Fibroblast of skin of scalp (primary cell): Measurements from ENCODE around the gene C3orf20.
A peak's percentile ranks its signal among the peaks of the same experiment; 100 is the strongest.
"Not testable (repeated sequence)": the region's sequence is repeated elsewhere in the genome, so short reads cannot be mapped to it uniquely, and the experiment has no call there.

ENCODE experiments used
- DNase-seq: peaks from one replicate; pipeline ENCODE4 v3.0.0-alpha.2; 2013

C3orf20 gene

DNA sequence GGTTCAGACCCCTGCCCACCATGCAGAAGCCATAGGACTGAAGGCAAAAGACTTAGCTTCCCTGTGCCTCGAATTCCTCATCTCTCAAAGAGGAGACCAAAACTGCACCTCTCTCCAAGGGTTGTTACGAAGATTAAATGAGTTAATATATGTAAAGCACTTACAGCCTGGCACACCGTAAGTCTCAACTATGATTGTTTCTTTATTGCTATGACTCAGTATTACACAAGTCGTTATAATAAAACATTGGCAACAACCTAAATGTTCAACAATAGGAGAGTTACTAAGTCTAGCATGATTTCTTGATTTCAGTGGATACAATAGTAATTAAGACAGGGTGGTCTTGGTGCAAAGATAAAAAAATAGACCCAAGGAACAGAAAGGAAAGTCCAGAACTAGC lies 124.2 kb downstream of the C3orf20 start:
- no peak for DNase-seq

DNA sequence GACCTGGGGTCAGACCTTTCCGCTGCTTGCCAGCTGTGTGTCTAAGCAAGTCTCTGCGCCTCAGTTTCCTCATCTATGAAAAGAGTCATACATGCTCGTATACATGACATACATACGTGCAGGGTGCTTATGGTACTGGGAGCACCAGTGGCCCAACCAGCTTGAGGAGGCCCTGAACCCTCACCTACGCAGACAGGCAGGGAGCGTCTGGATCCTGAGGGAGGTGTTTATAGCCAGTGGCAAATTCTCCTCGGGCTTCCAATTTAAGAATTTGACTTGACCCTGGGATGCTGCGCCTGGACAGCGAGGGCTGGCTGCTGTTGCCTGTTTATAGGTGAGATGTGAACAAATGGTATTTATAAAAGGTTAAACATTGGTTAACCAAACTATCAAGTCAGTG lies 126.1 kb downstream of the C3orf20 start:
- DNase-seq: no peak

DNA sequence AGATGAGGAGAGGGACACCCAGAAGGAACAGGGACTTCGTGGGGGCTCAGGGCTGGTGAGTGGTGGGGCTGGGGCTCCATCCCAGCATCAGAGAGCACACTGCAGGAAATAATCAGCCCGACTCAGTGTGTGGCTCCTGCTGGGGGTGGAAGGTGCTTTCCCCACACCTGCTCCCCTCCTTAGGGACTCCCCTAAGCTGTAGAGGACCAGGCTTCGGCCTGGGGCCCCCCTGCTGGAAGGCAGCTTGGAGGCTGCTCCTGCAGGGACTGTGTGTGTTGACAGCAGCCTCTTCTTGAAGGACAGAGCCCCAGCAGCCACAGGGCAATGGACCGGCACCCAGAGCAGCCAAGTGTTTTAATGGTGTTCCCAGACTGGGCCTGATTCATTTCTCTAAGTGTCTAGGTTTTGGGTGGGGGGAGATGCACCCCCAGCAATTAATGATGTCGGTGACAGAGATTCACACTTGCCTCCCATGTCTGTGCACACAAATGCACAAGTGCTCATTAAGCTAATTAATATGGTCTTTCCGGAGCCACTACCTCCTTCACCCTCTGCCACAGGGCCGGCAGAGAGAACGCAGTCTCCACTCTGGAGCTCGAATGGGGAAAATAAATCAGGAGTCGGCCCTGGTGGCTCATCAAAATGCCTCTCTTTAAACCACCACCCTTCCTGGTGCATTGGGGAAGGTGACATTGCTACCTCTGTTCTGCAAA lies 126.9 kb downstream of the C3orf20 start:
- no peak for DNase-seq

DNA sequence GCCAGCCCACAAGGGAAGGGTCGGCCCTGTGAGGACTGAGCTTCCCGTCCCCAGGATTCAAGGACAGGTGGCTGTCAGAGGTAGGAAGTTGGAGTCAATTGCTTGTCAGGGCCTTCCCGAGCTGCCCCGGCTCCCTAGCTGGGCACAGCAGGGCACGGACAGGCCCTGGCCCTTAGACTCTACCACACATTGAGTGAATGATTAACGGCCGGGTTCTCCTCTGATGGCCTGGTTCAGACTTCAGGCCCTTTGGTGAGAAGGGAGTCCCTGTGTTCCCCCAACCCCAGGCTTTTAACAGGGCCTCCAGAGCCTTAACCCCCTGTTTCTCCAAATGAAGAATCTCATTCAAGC lies 127.4 kb downstream of the C3orf20 start:
- no peak for DNase-seq

DNA sequence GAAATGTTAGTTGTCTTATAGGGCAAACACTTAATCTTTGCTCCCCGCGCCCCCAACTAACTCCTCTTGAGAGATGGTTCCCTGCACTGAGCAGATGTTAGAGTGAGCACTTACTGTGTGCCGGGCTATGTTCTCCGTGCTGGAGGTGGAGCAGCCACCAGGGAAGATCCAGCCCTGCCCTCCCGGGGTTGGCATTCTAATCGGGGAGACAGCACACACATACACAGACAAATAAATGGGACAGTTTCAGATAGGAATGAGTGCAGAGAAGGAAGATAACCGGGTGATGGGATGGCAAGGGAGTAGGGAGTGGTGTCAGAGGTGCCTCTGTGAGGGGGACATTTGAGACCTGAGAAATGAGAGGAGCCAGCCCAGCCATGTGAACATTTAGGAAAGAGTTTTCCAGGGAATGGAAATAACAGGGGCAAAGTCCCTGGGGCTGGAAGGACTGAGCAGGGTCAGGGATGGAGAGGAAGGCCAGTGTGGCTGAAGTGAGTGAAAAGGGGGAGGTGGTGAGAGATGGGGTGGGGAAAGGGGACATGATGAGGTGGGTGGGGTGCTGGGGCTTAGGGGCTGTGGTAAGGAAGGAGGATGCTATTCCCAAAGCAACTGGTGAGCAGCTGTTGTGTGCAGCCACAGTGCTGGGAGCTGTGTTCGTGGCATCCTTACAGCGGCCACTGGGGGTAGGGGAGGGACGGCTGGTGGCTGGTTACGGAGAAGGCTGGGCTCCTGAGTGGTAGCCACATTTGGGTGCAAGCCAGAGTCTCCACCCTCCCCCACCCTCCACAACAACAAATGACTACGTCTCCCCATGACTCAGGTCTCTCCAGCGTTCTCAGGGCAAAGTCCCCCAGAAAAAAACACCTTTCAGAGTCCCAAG lies 128.4 kb downstream of the C3orf20 start:
- DNase-seq: peak; percentile 47

DNA sequence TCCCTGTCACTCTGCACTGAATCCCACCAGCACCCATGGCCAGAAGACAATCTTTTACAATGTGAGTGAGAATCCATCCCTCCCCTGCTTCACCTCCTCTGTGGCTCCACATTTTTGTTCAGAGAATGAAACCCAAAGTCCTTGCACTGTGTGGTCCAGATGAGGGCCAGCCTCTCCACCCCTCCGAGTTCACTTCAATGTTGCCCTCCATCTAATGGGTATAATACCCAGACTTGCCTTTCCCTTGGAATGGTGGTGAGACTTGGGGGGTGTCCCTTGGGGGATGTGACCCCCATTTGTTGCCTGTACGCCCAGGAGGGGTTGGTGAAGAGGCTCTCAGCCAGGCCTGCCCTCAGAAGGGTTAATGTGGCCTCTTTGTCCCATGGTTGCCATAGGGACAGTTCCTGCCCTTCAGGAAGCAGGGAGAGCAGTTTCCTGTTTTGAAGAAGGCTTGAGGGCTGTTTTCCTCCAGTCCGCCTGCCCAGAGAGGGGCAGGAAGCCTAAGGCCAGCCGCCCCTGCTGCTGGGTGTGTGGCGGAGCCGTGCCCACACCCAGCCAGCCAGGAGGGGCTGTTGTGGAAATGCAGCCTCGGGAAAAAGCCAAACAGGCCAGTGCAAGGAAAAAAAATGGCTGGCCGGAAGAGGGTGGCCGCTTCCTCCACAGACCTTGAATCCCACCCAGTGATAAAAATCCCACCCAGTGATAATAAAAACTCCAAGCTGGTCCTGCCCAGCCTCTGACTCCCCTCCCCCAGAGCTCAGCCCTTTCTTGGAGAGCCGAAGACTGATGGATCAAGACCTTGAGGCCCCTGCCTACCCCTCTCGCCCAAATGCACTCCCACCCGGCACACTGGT lies 129.3 kb downstream of the C3orf20 start:
- no peak for DNase-seq

DNA sequence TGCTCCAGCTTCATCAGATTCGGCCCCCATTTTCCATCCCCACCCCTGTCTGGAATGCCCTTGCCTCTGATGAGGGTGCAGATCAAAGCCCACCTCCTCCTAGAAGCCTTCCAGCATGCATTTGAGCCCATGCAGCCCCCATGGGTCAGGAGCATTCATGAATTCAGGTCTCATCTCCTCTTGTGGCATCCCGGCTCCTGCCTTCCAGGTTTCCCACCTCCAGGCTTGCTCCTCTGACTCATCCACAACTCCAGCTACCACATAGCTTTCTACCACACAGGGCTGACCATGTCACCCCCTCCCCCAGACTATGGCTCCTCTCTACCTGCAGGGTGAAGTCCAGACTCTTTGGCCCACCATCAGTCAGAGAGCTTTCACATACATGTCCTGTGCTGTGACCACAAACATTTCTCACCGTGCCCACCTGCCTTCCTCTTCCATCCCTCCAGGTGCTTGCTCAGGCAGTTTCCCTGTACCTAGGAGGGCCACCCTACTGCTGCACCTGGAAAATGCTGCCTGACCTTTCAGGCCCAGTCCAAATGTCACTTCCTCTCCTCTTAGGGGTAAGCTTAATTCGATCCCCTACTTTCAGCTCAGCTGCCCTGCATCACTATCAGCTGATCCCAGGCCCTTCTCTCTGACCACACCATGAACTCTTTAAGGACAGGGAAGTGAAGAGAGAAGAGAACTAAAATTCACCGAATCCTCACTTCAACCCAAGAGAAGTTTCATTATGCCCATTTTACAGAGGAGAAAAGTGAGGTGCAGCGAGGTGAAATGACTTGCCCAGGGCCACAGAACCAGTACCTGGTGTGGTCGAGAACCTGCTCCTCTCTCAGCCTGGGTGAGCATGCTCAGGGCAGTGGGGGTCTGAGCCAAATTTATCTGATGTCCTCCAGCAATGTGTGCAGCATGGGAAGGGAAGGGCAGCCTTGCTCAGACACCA lies 130.2 kb downstream of the C3orf20 start:
- no peak for DNase-seq

DNA sequence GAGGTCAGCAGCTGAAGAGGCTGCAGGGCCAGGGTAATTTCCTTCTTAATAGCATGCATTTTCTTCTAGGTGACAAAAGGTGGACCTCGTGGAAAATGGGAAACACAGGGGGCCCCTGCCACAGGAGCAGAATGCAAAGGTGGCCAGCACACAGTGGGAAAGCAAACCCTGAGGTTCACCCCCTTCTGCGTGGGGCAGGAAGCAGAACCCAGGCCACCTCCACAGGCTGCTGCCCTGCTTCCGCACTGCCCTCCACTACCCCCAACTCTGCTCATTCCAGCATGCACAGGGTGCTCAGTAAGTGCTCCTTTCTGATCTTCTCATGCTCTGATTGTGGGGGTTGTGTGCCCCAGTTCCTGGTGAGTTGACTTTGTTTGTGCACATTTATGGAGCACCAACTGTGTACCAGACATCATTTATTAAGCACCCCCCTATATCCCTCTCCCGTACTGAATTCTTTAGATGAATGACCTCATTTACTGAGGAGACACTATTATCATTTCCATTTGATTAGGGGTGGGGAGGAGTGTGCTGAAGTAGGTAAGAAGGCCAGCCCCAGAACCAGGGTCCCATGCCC lies 131.1 kb downstream of the C3orf20 start:
- DNase-seq: no peak

DNA sequence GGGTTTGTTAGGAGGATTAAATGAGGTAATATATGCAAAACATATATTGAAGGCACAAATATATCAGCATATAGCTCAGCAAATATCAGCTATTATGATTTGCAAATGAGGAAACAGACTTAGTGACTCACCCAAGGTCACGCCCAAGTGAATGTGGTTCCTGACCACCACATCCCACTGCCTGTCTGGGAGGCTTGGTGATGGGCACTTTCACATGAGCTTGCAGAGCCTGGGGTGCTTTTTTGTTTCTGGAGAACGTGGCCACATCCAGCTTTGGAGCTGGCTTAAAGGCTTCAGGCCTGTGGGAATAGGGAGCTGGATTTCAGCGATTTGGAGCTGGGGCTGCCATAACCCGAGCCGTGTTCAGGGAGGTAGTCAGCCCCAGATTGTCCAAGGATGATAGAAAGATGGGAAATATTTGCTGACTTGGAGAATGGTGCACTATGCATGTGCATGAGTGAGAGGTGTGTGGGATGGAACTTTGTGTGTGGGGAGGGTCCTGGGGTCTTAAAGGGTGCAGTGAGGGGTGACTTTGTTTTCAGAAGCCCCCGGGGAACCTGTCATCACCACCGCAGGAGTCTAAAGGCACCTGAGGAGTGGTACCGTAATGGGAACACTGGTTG lies 131.8 kb downstream of the C3orf20 start:
- peak; percentile 9 for DNase-seq

DNA sequence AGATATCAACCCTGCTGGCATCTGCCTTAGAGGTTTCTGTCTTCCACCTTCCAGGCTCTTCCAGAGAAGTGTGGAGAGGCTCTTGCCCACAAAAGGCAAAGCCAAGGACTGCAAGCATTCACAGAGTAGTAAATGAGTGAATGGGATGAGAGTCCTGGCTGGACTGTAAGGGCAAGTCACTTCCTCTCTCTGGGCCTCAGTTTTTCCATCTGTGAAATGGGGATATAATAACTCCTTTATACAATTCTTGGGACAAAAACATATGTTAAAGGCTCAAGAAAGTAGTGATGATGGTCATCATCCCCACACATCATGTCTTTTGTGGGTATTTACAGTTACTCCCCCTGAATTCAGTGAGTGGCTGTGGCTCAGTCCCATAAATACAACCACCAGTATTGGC lies 133.1 kb downstream of the C3orf20 start:
- DNase-seq: no peak

DNA sequence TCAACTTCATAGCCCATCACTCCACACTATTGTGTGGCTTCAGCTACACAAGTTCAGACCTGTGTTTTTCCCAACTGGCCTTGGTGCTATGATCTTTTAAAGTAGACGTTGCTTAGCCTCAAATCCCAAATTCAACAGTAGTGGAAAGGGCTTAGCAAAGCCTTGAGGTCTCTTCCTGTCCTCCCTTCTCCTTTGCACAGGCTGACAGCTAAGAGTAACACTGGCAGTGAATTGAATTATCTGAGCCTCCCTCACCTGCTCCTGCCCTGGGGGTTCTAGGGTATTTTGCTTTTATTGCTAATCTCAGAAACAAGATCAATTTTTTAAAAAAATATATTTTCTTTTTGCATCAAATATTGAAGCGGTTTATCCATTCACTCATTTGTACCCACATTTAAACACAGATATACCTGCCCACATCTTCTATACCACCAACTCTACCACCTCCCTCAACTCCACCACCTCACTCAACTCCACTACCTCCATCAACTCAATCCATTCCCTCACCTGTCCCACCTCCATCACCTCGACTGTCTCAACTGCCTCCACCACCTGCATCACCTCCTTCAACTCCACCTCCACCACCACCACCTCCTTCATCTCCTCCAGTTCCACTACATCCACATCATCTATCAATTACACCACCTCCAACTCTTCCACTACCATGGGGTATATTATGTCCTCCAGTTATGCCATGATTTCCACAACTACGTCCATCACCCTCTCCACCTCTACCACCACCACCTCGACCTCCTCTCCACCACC lies 133.7 kb downstream of the C3orf20 start:
- DNase-seq: no peak

DNA sequence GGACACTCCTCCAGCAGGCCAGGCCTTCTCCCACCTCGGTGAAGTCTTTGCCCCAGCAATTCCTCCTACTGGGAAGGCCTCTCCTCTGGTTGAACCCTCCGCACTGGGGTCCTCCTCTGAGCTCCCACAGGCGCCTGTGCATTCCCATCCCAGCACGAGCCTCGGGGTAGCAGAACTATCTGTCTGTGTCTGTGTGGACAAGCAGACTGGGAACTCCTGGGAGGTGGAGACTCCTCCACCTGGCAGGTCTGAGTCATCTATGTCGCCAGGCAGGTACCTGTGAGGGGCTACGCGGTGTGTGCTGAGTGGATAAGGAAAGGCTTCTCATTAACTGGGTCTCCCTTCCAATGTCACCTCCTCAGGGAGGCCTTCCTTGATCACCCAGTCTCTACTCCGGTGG lies 134.7 kb downstream of the C3orf20 start:
- not testable (repeated sequence) for DNase-seq

DNA sequence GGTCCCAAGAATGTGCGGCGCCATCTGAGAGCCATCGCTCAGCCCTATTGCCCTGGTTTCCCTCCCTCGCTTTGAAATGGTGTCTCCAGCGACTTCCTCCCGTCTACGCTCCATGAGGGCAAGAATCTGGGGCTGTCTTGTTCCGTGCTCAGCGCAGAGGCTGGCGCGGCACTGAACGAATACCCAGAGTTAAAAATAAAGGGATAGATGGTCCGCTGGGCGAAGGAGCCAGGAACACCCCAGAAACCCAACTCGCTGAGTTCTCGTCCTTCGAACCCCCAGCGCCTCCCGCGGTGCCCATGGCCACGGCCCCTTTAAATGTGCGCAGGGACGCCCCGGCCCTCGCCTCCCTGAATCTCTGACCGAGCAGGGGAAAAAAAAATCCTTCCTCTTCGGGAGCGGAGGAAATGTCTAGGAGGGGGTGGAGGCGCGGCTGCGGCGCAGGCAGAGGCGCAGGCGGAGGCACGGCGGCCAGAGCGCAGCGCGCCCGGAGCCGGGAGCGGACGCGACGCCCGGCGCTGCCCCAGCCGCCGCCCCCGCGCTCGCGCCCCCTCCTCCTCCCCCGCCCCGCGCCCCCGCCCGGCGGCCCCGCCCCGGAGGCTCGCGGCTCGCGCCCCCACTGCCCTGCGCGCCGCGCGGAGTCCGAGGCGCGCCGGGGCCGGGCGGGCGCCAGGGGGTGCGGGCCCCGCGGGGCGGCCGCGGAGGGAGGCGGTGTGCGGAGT lies 135.3 kb downstream of the C3orf20 start:
- no peak for DNase-seq

DNA sequence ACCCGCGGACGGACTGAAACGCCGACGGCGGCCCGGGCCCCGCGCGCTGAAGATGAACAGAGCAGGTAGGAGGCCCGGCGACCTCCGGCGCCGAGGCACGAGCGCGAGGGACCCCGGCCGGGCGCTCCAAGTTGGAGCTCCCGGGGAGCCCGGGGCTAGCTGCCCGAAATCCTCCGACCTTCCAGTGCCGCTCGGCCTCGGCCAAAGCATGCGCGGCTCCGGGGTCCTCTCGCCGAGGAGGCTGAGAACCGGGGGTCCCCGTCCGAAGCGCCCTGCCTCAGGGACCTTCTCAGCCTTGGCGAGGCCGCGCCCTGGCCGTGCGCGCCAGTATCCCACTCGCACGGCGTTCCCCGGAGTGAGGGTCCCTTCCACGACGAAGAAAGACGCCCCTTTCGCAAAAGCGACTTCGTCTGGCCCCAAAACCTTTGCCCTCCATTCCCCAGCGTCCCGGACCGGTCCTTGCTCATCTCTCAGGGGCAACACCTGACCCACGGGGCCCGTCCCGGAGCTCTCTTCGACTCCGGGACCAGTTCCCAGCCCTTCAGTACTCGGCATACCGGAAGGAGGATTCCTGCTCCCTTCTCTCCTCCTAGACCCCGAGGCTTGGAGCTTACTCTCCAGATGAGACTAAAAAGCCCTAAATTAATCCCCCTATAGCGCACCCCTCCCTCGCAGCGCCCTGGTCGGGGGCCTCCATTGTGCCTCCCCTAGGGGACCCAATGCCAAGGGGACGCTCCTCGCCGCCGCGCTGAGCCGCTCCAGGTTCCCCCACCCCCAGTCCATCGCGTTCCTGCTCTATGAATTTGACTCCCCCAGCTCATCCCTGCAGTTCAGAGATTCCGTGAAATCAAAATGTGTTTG lies 136.1 kb downstream of the C3orf20 start:
- no peak for DNase-seq

DNA sequence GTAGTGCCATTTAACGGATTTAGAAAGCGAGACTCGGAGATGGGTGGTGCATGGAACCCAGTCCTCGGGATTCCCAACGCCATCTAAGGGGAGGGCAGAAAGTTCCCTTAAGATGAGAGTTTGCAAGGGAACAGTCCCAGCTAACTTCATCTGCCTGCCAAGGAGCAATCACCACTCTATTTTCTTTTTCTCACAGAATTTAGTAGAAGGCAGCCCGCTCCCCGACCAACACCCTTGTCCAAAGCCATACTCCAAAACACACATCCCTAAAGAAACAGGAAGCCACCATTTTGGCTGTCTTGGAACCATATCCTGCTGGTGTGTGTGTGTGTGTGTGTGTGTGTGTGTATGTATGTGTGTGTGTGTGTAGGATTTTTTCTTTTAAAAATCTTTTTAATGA lies 136.7 kb downstream of the C3orf20 start:
- no peak for DNase-seq

DNA sequence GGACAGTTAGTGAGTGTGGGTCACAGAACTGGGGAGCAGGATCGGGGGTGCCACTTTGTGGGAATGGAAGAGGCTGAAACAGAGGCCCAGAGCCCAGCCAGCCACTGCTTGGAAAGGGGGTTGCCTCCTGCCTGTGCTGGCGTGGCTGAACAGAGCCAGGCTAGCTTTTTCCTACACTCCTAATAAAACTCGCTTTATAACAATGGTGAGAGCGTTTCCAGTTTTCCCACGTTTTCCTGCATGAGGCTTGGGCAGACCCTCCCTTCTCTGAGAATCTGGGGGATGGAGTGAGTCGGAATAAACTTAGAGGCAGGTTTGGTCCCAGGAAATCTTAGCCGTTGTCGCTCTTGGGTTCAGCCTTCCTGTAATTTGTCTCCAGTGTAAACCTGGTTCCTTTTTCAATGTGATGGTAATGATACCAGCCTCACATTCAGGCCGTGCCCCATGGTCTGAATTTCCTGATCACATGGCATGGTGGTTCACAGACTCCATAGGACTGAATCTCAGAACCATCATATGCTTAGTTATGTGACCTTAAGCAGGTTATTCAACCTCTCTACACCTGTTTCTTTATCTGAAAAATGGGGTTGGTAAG lies 137.4 kb downstream of the C3orf20 start:
- DNase-seq: no peak

DNA sequence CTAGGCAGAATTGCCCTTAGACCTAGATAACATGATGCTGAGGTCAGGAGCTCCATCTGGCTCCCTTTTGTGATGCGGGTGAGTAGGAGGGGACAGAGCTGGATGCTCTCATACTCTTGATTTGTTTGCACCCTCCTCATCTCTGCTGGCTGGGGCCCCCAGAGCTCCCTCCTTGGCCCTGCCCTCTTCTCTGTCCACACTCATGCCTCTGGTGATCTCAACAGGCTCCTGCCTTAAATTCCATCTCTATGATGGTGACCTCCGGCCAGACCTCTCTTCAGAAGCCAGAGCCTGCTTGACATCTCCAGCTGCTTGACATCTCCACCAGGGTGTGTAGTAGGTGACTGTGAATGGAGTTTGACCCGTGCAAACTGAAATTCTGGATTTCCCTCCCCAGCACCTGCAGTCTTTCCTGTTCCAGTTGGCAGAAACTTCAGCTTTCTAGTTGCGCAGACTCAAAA lies 139.5 kb downstream of the C3orf20 start:
- no peak for DNase-seq

DNA sequence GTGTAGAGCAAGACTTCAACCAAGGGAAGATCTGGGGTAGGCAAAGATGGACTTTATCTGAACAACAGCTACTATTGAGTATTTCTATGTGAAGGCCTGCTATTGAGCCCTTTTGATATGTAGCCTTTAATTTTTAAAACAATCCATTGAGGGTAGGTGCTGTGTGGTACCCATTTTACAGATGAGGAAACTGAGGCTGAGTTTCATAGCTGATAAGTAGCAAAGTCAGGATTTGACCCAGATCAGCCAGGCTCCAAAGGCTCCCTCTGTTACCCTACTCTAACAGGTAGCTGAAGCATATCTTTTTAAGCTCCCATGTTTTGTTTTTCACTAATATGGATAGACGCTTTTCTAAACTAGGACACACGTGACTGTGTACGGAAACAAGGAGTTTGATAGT lies 141.4 kb downstream of the C3orf20 start:
- no peak for DNase-seq
